K562 (cell line): ENCODE results near the gene WDR3. TPM values are rescaled to one million over a fixed set of nuclear protein-coding genes. Genes with fewer than 3 reads are reported as not detected.

ENCODE experiments used
- KDM5B ChIP-seq: fragments of 200-600 bp; sonication (generic); IDR thresholded peaks from 2 replicates; pipeline ENCODE4 v1.6.1; 2012; ENCODE audit warnings: low read depth, mild to moderate bottlenecking, moderate library complexity, low read length, control low read depth, inconsistent platforms; ENCODE audit not compliant: insufficient replicate concordance
- TARDBP ChIP-seq: fragments of 450-650 bp; IDR thresholded peaks from 2 replicates; pipeline ENCODE4 v1.6.1; 2016
- YY1 ChIP-seq, 3 experiments: IDR thresholded peaks; 2 replicates each; pipeline ENCODE4 v1.6.1; 2011; ENCODE audit warnings: low read length in 2 of 3, mild to moderate bottlenecking in 2 of 3, moderate library complexity in 2 of 3, borderline replicate concordance in 1 of 3, control low read depth in 1 of 3, low read depth in 1 of 3; ENCODE audit not compliant: insufficient read depth in 3 of 3, insufficient replicate concordance in 2 of 3, control insufficient read depth in 1 of 3, insufficient read length in 1 of 3; ENCODE audit errors: extremely low read depth in 1 of 3
- polyA plus RNA-seq, 8 experiments: library from polyadenylated mRNA; depleted of rRNA in 4 of 8; stranded (reverse) in 5 of 8; unstranded in 3 of 8; fragments of >200 nt; fragmentation: Nextera tagmentation in 2 of 8; fragmentation: Illumina TruSeq in 1 of 8; extraction: Ambion mirVana in 2 of 8; extraction: Trizol in 1 of 8; gene quantifications; 2 replicates each; pipeline versions ENCODE4 v1.2.1 to v1.2.3, GENCODE V29; 2011 to 2014; ENCODE audit warnings: inconsistent platforms in 1 of 8, missing spikeins in 1 of 8
- total RNA-seq, 7 experiments: library from RNA; depleted of rRNA in 6 of 7; stranded (reverse); fragments of >200 nt in 6 of 7; fragmentation: Illumina TruSeq in 2 of 7; extraction: Trizol in 2 of 7; gene quantifications; 2 replicates each; pipeline versions ENCODE4 v1.2.1 to v1.2.3, GENCODE V29; 2011 to 2021; ENCODE audit warnings: low replicate concordance in 1 of 7

Gene WDR3
- total and polyA plus RNA-seq, 9 of the 15 experiments (the other 6 are each of a cell fraction or from before 2014, with no cell fraction given), result 40.6 to 122 (median 76.5) TPM

GRCh38 chr1:118013938-118014337 is 84.4 kb downstream of the WDR3 start (continued):
- TF ChIP-seq YY1 (IDR thresholded peaks at IDR 0.05; ENCODE audit: borderline replicate concordance in 1 of 3, control insufficient read depth in 1 of 3, extremely low read depth in 1 of 3, insufficient read depth in 3 of 3, insufficient read length in 1 of 3, insufficient replicate concordance in 2 of 3, low read depth in 1 of 3, low read length in 2 of 3), result no peak
- TF ChIP-seq KDM5B, result no peak
- TF ChIP-seq TARDBP, result no peak

Other genes starting within 250 kb of the WDR3 start
- 7.9 and 13.2 TPM in 2 replicates for gene GDAP2, start 118 bp upstream of the WDR3 start, total RNA-seq (2014; rRNA removed)
- gene GDAP2, start 118 bp upstream of the WDR3 start, total RNA-seq (2014; rRNA removed; fragmentation: Illumina TruSeq; extraction: Trizol), result 19.6 and 22.8 TPM in 2 replicates
- gene GDAP2, start 118 bp upstream of the WDR3 start, total RNA-seq (2015; rRNA removed; fragmentation: Illumina TruSeq; extraction: Trizol), result 14.8 and 17.0 TPM in 2 replicates
- 16.2 and 22.0 TPM in 2 replicates for gene GDAP2, start 118 bp upstream of the WDR3 start, total RNA-seq (2021)
- gene GDAP2, start 118 bp upstream of the WDR3 start, polyA plus RNA-seq (2011; rRNA removed), result 17.7 and 23.1 TPM in 2 replicates
- gene GDAP2, start 118 bp upstream of the WDR3 start, polyA plus RNA-seq (2014; fragmentation: Illumina TruSeq; extraction: Trizol), result 11.7 and 13.2 TPM in 2 replicates
- gene GDAP2, start 118 bp upstream of the WDR3 start, polyA plus RNA-seq (2014; fragmentation: Nextera tagmentation; extraction: Ambion mirVana), result 1 to 10 TPM; 4.1 to 7.2 TPM
- gene GDAP2, start 118 bp upstream of the WDR3 start, polyA plus RNA-seq (2014; rRNA removed), result 10.1 and 10.2 TPM in 2 replicates